ENCODE measurements around the gene C19orf44. TPM values are rescaled to one million over a fixed set of nuclear protein-coding genes. Genes with fewer than 3 reads are reported as not detected.
"Not testable (repeated sequence)": the region's sequence is repeated elsewhere in the genome, so short reads cannot be mapped to it uniquely, and the experiment has no call there.

The C19orf44 gene
- total RNA-seq, 6 experiments from 2014 or later, result 2.9 to 4.7 (median 3.7) TPM

- Mint-ChIP-seq H3K4me3 (no peak overlapping the region), H3K27ac (no peak overlapping the region), H3K27me3 (ENCODE audit: insufficient read depth) (no peaks in the 10 kb centered on the region), H3K9me3 (no peaks in the 10 kb centered on the region), H3K36me3 (ENCODE audit: low read depth) (peaks cover 10% of the 10 kb centered on the region), H3K4me1 (ENCODE audit: low read depth) (no peaks in the 10 kb centered on the region)
- TF ChIP-seq CTCF (IDR thresholded peaks at IDR 0.05), result no peak
- DNase-seq, result no peak
These were observed 10.8 kb downstream of the C19orf44 start for GRCh38 chr19:16506961-16507360.

GRCh38 chr19:16508546-16508945 is 12.4 kb downstream of the C19orf44 start:
- Mint-ChIP-seq H3K36me3 (ENCODE audit: low read depth) (peaks cover 14% of the 10 kb centered on the region), H3K4me3 (no peak overlapping the region), H3K27ac (no peak overlapping the region), H3K27me3 (ENCODE audit: insufficient read depth) (no peaks in the 10 kb centered on the region), H3K9me3 (no peaks in the 10 kb centered on the region), H3K4me1 (ENCODE audit: low read depth) (no peaks in the 10 kb centered on the region)
- TF ChIP-seq CTCF (IDR thresholded peaks at IDR 0.05), result no peak
- no peak for DNase-seq

GRCh38 chr19:16509141-16510061 is 13.2 kb downstream of the C19orf44 start:
- H3K9me3 Mint-ChIP-seq, result no peaks in the 10 kb centered on the region
- no peaks in the 10 kb centered on the region for H3K27me3 Mint-ChIP-seq (ENCODE audit: insufficient read depth)
- H3K4me3 Mint-ChIP-seq, result no peak overlapping the region
- no peak for TF ChIP-seq CTCF (IDR thresholded peaks at IDR 0.05)
- H3K4me1 Mint-ChIP-seq (ENCODE audit: low read depth), result no peaks in the 10 kb centered on the region
- no peak for DNase-seq
- H3K36me3 Mint-ChIP-seq (ENCODE audit: low read depth), result peaks cover 11% of the 10 kb centered on the region
- H3K27ac Mint-ChIP-seq, result no peak overlapping the region

- H3K36me3 Mint-ChIP-seq (ENCODE audit: low read depth), result peaks cover 12% of the 10 kb centered on the region
- not testable (repeated sequence) for H3K9me3 Mint-ChIP-seq; H3K27ac Mint-ChIP-seq; H3K4me1 Mint-ChIP-seq (ENCODE audit: low read depth); H3K27me3 Mint-ChIP-seq (ENCODE audit: insufficient read depth); DNase-seq; H3K4me3 Mint-ChIP-seq
These were observed 16.4 kb downstream of the C19orf44 start for GRCh38 chr19:16512611-16513010.

- Mint-ChIP-seq H3K27me3 (ENCODE audit: insufficient read depth) (peaks cover 3% of the 10 kb centered on the region; the same call in 1 of the 2 replicates), H3K4me1 (ENCODE audit: low read depth) (no peaks in the 10 kb centered on the region), H3K4me3 (no peak overlapping the region), H3K36me3 (ENCODE audit: low read depth) (peaks cover 20% of the 10 kb centered on the region), H3K9me3 (no peaks in the 10 kb centered on the region), H3K27ac (no peak overlapping the region)
- TF ChIP-seq CTCF (IDR thresholded peaks at IDR 0.05), result no peak
- DNase-seq, result no peak
These were observed 18.3 kb downstream of the C19orf44 start for GRCh38 chr19:16514383-16515019.

GRCh38 chr19:16516381-16516780 is 20.2 kb downstream of the C19orf44 start:
- no peak for DNase-seq
- H3K36me3 Mint-ChIP-seq (ENCODE audit: low read depth), result peaks cover 30% of the 10 kb centered on the region
- no peak overlapping the region for H3K4me3 Mint-ChIP-seq
- TF ChIP-seq CTCF (IDR thresholded peaks at IDR 0.05), result no peak
- no peaks in the 10 kb centered on the region for H3K4me1 Mint-ChIP-seq (ENCODE audit: low read depth)
- no peaks in the 10 kb centered on the region for H3K9me3 Mint-ChIP-seq
- H3K27ac Mint-ChIP-seq, result no peak overlapping the region
- peaks cover 3% of the 10 kb centered on the region for H3K27me3 Mint-ChIP-seq (ENCODE audit: insufficient read depth)
